ENCODE results near the gene MZT2B. TPM values are rescaled to one million over a fixed set of nuclear protein-coding genes. Genes with fewer than 3 reads are reported as not detected.
"Not testable (repeated sequence)": the region's sequence is repeated elsewhere in the genome, so short reads cannot be mapped to it uniquely, and the experiment has no call there.

The MZT2B gene
- total RNA-seq, 8 experiments from 2014 or later, result 101 to 315 (median 253) TPM

DNA sequence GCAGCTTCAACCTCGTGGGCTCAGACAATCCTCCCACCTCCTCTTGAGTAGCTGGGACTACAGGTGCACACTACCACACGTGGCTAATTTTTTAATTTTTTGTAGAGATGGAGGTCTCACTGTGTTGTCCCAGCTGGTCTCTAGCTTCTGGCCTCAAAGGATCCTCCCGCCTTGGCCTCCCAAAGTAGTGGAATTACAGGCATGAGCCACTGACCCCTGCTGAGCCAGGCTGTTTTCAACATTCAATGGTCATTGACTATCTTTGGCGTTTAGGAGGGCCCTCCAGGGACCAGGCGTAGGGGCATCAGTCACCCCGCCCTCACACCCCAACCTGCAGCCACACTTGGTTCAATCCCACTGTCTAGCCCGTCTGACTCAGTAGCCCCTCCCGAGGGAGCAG, 5.2 kb downstream of the MZT2B start:
- Histone ChIP-seq H3K4me3 (no peak overlapping the region), H3K27ac (no peak overlapping the region), H3K4me1 (replicated peaks in 1 of 2) (peaks cover 13 to 18% of the 10 kb centered on the region in 2 donors)
- in situ Hi-C loops (cut with MboI; ENCODE audit: low pct_unique_long_range_greater_than_20kb in 2 of 9, low sequenced_read_pairs in 9 of 9, unreplicated experiment in 9 of 9), result loop anchor here in 4 of 9 experiments (10.0 to 25.0 kb wide), 2 partner anchors 148 to 150 kb away; partner anchors contain the start of gene IMP4 (in 3 of the 4)
- ATAC-seq (replicated peaks in 6 of 8), result no peak
- 84 to 100% (median 100%) methylated on average over 1 to 2 of the region's 8 CpGs; no CpG with 5 or more reads in 4 of the 10 experiments for WGBS, 10 experiments

GRCh38 chr2:130187859-130188792, 6.1 kb downstream of the MZT2B start:
- peak in 5 of 8 experiments; percentile 26 to 59 (median 36) for ATAC-seq (replicated peaks in 6 of 8)
- 56 to 100% (median 94%) methylated on average over 1 to 7 of the region's 17 CpGs; no CpG with 5 or more reads in 2 of the 10 experiments for WGBS, 10 experiments
- H3K4me1 ChIP-seq (replicated peaks in 1 of 2), result peaks cover 11 to 14% of the 10 kb centered on the region in 2 donors
- not testable (repeated sequence) for H3K4me3 ChIP-seq, H3K27ac ChIP-seq
- in situ Hi-C loops (cut with MboI; ENCODE audit: low pct_unique_long_range_greater_than_20kb in 2 of 9, low sequenced_read_pairs in 9 of 9, unreplicated experiment in 9 of 9), result loop anchor here in 4 of 9 experiments (10.0 to 25.0 kb wide), 2 partner anchors 147 to 149 kb away; partner anchors contain the start of gene IMP4 (in 3 of the 4)

DNA sequence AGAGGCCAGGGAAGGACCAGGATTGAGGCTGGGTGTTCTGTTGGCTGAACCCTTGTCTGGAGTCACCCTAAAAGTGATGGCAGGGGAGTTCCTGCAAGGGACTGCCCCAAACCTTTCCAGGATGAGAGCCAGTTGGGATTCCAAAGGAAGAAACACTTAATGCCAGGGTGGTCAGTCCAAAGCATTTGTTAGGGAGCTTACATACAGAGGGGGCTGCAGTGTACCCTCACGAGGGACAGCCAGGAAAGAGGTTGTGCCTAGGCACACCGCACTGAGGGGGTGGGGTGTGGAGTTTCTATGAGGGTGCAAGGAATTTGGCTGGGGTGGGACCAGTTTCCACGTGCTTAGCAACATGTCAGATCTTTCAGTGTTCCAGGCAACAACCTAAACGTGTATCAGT, 6.9 kb downstream of the MZT2B start:
- ATAC-seq (replicated peaks in 6 of 8); H3K4me3 ChIP-seq; H3K4me1 ChIP-seq (replicated peaks in 1 of 2); H3K27ac ChIP-seq: not testable (repeated sequence)
- 100% methylated on average over 1 of the region's 4 CpGs; no CpG with 5 or more reads in 9 of the 10 experiments for whole genome bisulfite sequencing, 10 experiments
- in situ Hi-C loops (cut with MboI; ENCODE audit: low pct_unique_long_range_greater_than_20kb in 2 of 9, low sequenced_read_pairs in 9 of 9, unreplicated experiment in 9 of 9), result loop anchor here in 4 of 9 experiments (10.0 to 25.0 kb wide), 2 partner anchors 146 to 148 kb away; partner anchors contain the start of gene IMP4 (in 3 of the 4)

DNA sequence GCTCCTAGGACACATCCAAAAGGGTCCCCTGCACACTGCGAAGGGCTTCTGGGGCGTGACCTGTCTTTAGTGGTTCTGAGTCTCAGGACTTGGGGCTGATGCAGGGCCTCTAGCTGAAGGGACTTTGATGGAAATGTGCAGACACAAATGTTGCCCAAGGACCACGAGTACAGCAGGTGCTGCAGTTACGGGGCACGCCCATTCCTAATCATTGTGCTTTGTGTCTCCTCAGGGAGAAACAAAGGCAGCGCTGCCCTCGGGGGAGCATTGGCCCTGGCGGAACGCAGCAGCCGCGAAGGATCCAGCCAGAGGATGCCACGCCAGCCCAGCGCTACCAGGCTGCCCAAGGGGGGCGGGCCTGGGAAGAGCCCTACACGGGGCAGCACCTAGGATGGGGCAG, 8.2 kb downstream of the MZT2B start:
- in situ Hi-C loops (cut with MboI; ENCODE audit: low pct_unique_long_range_greater_than_20kb in 2 of 9, low sequenced_read_pairs in 9 of 9, unreplicated experiment in 9 of 9), result loop anchor here in 3 of 9 experiments (25.0 kb wide), 1 partner anchor 147 kb away; the partner anchor contains the start of gene IMP4 (in 3 of the 3)
- WGBS, 10 experiments, result 79 to 100% (median 80%) methylated on average over 1 to 3 of the region's 15 CpGs; no CpG with 5 or more reads in 7 of the 10 experiments
- no peak for ATAC-seq (replicated peaks in 6 of 8)

GRCh38 chr2:130191319-130191718, 9.3 kb downstream of the MZT2B start:
- not testable (repeated sequence) for ATAC-seq (replicated peaks in 6 of 8); H3K4me3 ChIP-seq; H3K4me1 ChIP-seq (replicated peaks in 1 of 2); H3K27ac ChIP-seq
- WGBS, 10 experiments, result 97 to 100% (median 100%) methylated on average over 1 to 6 of the region's 6 CpGs; no CpG with 5 or more reads in 4 of the 10 experiments
- in situ Hi-C loops (cut with MboI; ENCODE audit: low pct_unique_long_range_greater_than_20kb in 2 of 9, low sequenced_read_pairs in 9 of 9, unreplicated experiment in 9 of 9), result loop anchor here in 3 of 9 experiments (25.0 kb wide), 1 partner anchor 146 kb away; the partner anchor contains the start of gene IMP4 (in 3 of the 3)

More for the DNA sequence above, 8.2 kb downstream of the MZT2B start:
- H3K4me1 ChIP-seq (replicated peaks in 1 of 2), result peaks cover 0 to 2% of the 10 kb centered on the region in 2 donors
- no peak overlapping the region for H3K27ac ChIP-seq
- no peak overlapping the region for H3K4me3 ChIP-seq

DNA sequence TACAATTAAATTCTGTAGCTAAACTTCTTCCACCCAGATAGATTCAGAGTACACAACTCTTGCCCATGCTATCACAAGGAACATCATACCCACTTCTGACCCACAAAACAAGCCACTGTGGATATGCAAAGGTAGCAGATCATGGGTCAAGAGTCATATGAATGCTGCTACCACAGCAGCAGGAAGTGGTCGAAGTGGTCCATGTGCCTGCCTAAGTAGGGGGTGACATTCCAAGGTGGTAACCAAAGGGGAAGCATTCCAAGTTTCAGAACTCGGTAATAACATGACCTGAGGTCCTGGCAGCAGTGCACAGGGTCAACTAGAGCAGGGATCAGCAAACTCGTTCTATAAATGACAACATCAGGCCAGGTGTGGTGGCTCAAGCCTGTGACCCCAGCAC, 10.4 kb downstream of the MZT2B start:
- not testable (repeated sequence) for H3K4me3 ChIP-seq; ATAC-seq (replicated peaks in 6 of 8); H3K4me1 ChIP-seq (replicated peaks in 1 of 2); H3K27ac ChIP-seq
- 82 to 100% methylated on average over 1 to 2 of the region's 3 CpGs; no CpG with 5 or more reads in 8 of the 10 experiments for WGBS, 10 experiments
- in situ Hi-C loops (cut with MboI; ENCODE audit: low pct_unique_long_range_greater_than_20kb in 2 of 9, low sequenced_read_pairs in 9 of 9, unreplicated experiment in 9 of 9), result loop anchor here in 3 of 9 experiments (25.0 kb wide), 1 partner anchor 145 kb away; the partner anchor contains the start of gene IMP4 (in 3 of the 3)

DNA sequence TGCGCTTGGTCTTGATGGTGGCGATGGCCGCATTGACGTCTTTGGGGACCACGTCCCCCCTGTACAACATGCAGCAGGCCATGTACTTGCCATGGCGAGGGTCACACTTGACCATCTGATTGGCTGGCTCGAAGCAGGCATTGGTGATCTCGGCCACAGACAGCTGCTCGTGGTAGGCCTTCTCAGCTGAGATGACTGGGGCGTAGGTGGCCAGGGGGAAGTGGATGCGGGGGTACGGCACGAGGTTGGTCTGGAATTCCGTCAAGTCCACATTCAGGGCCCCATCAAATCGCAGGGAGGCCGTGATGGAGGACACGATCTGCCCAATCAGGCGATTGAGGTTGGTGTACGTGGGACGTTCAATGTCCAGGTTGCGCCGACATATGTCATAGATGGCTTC, 11.8 kb downstream of the MZT2B start:
- H3K4me3 ChIP-seq; H3K27ac ChIP-seq; ATAC-seq (replicated peaks in 6 of 8); H3K4me1 ChIP-seq (replicated peaks in 1 of 2): not testable (repeated sequence)
- 90% methylated on average over 4 of the region's 22 CpGs; no CpG with 5 or more reads in 9 of the 10 experiments for WGBS, 10 experiments
- in situ Hi-C loops (cut with MboI; ENCODE audit: low pct_unique_long_range_greater_than_20kb in 2 of 9, low sequenced_read_pairs in 9 of 9, unreplicated experiment in 9 of 9), result loop anchor here in 3 of 9 experiments (25.0 kb wide), 1 partner anchor 143 kb away; the partner anchor contains the start of gene IMP4 (in 3 of the 3)

GRCh38 chr2:130195089-130195635, 13.1 kb downstream of the MZT2B start:
- WGBS, 10 experiments, result no CpG with 5 or more reads among the region's 9 CpGs
- not testable (repeated sequence) for ATAC-seq (replicated peaks in 6 of 8); H3K4me1 ChIP-seq (replicated peaks in 1 of 2); H3K27ac ChIP-seq; H3K4me3 ChIP-seq
- in situ Hi-C loops (cut with MboI; ENCODE audit: low pct_unique_long_range_greater_than_20kb in 2 of 9, low sequenced_read_pairs in 9 of 9, unreplicated experiment in 9 of 9), result loop anchor here in 3 of 9 experiments (25.0 kb wide), 1 partner anchor 142 kb away; the partner anchor contains the start of gene IMP4 (in 3 of the 3)

DNA sequence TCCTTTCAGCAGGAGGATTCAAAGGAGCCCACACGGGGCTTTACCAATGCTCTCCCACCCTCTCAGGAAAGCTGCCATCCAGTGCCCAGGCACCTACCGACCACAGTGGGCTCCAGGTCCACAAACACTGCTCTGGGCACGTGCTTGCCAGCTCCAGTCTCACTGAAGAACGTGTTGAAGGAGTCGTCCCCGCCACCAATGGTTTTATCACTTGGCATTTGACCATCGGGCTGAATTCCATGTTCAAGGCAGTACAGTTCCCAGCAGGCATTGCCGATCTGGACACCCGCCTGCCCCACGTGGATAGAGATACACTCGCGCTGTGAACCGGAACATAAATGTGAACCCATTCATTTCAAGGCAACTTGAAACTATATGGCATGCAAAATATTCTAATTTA, 14.0 kb downstream of the MZT2B start:
- H3K27ac ChIP-seq; H3K4me1 ChIP-seq (replicated peaks in 1 of 2); ATAC-seq (replicated peaks in 6 of 8); H3K4me3 ChIP-seq: not testable (repeated sequence)
- in situ Hi-C loops (cut with MboI; ENCODE audit: low pct_unique_long_range_greater_than_20kb in 2 of 9, low sequenced_read_pairs in 9 of 9, unreplicated experiment in 9 of 9), result loop anchor here in 3 of 9 experiments (25.0 kb wide), 1 partner anchor 141 kb away; the partner anchor contains the start of gene IMP4 (in 3 of the 3)
- WGBS, 10 experiments, result no CpG with 5 or more reads among the region's 13 CpGs

- Histone ChIP-seq H3K27ac (no peak within 1 kb of the TSS), H3K4me3 (no peak within 1 kb of the TSS), H3K4me1 (replicated peaks in 1 of 2) (no peaks in the 10 kb centered on the region)
- ATAC-seq (replicated peaks in 6 of 8), result no peak
- 100% methylated on average over 1 of the region's 26 CpGs; no CpG with 5 or more reads in 9 of the 10 experiments for WGBS, 10 experiments
- in situ Hi-C loops (cut with MboI; ENCODE audit: low pct_unique_long_range_greater_than_20kb in 2 of 9, low sequenced_read_pairs in 9 of 9, unreplicated experiment in 9 of 9), result loop anchor here in 3 of 9 experiments (25.0 kb wide), 1 partner anchor 139 kb away; the partner anchor contains the start of gene IMP4 (in 3 of the 3)
Observed at GRCh38 chr2:130198343-130198742, 16.3 kb downstream of the MZT2B start, which contains the start of gene TUBA3E. TSS of gene TUBA3E (minus strand) at chr2:130198439. CDS start at chr2:130198360, 79 bp downstream.

DNA sequence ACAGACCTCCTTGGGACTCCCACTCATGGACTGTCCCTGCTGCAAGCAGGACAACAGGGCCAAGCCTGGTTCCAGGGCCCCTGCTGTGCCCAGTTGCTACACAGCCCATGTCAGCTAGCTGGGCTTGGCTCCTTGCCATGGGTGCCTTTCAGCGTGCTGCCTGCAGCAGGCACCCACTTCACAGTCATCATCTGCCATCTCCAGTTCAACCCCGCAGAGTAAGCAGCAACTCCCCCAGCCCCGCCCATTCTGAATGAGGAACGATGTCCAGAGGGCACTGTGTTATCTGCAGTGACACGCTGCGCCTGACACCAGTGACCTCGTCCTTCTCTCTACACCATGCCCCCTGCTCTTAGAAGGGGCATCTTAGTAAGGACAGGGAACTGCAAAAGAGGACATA, 20.5 kb downstream of the MZT2B start:
- in situ Hi-C loops (cut with MboI; ENCODE audit: low pct_unique_long_range_greater_than_20kb in 2 of 9, low sequenced_read_pairs in 9 of 9, unreplicated experiment in 9 of 9); H3K4me3 ChIP-seq; H3K27ac ChIP-seq; H3K4me1 ChIP-seq (replicated peaks in 1 of 2): not testable (repeated sequence)
- peak in 2 of 8 experiments; percentile 38 to 47 for ATAC-seq (replicated peaks in 6 of 8)
- no CpG with 5 or more reads among the region's 7 CpGs for WGBS, 10 experiments

GRCh38 chr2:130203150-130203549, 21.1 kb downstream of the MZT2B start:
- in situ Hi-C loops (cut with MboI; ENCODE audit: low pct_unique_long_range_greater_than_20kb in 2 of 9, low sequenced_read_pairs in 9 of 9, unreplicated experiment in 9 of 9); H3K27ac ChIP-seq; H3K4me1 ChIP-seq (replicated peaks in 1 of 2); H3K4me3 ChIP-seq: not testable (repeated sequence)
- peak in 2 of 8 experiments; percentile 75 to 94 for ATAC-seq (replicated peaks in 6 of 8)
- WGBS, 10 experiments, result no CpG with 5 or more reads among the region's 3 CpGs
